Stimulated activated CD4-positive, alpha-beta T cell treated with anti-CD3 and anti-CD28 coated beads, Interleukin-1b, Interleukin-23, amount 100 ng/mL, for 1 hour (primary cell): Measurements from ENCODE around the gene CBLC.
"Not testable (repeated sequence)": the region's sequence is repeated elsewhere in the genome, so short reads cannot be mapped to it uniquely, and the experiment has no call there.

Experiments used
- DNase-seq, 2 donors: peaks; one replicate each; pipeline ENCODE4 v3.0.0-alpha.2; 2020; ENCODE audit warnings: low read depth in 2 of 2

The CBLC gene

DNA sequence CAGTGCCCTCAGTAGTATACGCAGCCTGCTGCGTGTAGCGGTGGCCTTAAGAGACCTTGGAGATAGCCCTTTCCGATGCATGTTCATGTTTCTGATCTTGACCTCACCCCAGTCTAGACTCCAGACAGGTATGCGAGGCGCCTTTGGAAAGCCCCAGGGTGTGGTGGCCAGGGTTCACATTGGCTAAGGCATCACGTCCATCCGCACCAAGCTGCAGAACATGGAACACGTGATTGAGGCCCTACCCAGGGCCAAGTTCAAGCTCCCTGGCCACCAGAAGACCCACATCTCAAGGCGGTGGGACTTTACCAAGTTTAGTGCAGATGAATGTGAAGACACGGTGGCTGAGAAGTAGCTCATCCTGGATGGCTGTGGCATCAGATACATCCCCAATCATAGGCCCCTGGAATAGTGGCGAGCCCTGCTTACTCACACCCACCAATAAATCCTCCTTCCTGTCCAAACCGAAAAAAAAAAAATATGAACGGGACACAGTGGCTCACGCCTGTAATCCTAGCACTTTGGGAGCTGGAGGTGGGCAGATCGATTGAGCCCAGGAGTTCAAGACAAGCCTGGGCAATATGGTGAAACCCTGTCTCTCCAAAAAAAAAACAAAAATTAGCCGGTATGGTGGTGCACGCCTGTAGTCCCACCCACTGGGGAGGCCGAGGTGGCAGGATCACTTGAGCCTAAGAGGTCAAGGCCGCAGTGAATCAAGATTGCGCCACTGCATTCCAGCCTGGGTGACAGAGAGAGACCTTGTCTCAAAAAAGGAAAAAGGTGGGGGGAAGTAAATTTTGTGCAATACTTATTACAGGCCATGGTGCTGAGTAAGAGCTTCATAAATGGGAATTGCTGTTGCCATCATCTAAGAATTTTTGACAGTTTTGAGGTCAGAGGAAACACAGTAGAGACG, 12.4 kb upstream of the CBLC start:
- no peak for DNase-seq

DNA sequence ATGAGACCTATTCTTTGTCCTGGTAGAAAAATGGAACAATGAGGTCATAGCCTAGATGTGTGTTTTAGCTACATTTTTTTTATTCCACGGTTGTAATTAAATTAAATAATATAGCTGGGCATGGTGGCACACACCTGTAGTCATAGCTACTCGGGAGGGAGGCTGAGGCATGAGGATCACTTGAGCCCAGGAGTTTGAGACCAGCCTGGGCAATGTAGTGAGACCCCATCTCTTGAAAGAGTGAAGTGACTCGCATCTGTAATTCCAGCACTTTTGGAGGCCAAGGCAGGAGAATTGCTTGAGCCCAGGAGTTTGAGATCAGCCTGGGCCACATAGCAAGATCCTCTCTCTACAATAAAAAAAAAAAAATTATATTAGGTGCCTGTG, 11.7 kb upstream of the CBLC start:
- DNase-seq, result no peak

DNA sequence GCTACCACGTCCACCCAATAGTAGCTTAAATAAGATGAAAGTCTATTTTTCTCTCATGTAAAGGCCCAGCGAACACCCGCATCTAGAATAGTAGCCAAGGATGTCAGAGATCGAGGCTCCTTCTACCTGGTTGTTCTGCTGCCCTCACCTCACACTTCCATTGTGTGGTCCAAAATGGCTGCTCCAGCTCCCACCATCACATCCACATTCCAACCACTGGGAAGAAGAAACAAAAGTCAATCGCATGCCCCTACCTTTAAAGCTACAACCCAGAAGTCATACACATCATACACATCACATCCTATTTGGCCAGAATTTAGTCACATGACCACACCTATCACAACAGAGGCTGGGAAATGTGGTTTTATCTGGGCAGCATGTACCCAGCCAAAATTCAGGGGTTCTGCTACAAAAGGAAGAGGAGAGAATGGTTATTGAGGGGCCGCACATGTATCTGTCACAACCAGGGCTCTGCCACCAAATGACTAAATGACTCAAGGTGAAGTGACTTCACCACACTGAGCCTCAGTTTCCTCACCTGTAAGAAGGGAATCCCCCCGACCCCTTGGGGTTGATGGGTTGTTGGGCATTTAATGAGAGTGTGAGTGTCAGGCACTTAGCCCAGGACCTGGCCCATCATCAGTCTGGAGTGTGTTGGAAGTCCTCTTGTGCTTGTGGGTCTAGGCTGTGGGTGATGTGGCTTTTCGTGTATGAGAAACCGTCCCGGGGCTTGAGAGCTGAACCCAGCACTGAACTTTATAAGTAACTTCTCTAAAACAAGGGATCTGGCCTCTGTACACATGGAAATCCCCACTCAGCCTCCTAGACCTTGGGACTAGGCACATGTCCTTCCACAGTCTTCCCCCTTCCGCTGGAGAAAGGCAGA, 10.2 kb upstream of the CBLC start:
- no peak for DNase-seq

DNA sequence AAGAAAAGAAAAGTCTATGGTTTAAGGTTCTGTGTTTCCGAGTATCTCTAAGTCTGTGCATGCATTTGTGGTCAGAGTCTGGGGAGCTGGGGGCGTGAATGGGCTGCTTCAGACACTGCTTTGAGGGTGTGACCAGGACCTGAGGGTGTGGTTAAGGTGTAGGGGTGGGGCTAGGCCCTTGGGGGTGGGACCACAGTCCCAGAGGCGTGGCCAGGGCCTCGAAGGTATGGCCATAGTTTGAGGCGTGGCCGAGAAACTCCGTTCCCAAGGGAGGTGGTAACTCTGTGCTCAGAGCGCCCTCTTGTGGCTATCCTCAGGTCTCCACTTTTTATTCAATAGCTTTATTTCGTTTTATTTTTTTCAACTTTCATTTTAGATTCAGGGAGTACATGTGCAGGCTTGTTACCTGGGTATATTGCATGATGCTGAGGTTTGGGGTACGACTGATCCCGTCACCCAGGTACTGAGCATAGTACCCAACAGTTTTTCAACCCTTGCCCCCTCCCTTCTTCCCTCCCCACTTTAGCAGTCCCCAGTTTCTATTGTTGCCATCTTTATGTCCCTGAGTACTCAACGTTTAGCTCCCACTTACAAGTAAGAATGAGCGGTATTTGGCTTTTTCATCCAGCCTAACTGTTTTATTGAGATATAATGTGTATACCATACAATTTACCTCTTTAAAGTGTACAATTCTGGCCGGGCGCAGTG, 7.0 kb upstream of the CBLC start:
- peak; percentile 95 to 98 for DNase-seq

DNA sequence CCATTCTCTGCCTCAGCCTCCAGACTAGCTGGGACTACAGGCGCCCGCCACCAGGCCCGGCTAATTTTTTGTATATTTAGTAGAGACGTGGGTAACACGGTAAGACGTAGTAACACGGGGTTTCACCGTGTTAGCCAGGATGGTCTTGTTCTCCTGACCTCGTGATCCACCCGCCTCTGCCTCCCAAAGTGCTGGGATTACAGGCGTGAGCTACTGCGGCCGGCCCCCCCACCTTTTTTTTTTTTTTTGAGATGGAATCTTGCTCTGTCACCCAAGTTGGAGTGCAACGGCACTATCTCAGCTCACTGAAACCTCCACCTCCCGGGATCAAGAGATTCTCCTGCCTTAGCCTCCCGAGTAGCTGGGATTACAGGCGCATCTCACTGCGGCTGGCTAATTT, 5.5 kb upstream of the CBLC start:
- DNase-seq, result not testable (repeated sequence)

DNA sequence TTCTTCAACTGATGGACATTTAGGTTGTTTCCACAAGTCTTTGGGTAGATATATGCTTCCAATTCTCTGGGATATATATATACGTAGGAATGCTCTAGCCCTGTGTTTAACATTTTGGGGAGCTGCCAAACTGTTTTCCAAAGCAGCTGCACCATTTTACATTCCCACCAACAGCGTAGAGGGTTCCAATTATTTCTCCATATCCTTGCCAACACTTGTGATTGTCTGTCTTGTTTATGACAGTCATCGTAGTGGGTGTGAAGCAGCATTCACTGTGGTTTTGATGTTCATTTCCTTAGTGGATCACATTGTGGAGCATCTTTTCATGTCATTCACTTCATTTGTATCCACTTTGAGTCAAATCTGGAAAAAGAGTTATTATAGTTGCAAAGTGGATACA, 4.7 kb upstream of the CBLC start:
- no peak for DNase-seq

DNA sequence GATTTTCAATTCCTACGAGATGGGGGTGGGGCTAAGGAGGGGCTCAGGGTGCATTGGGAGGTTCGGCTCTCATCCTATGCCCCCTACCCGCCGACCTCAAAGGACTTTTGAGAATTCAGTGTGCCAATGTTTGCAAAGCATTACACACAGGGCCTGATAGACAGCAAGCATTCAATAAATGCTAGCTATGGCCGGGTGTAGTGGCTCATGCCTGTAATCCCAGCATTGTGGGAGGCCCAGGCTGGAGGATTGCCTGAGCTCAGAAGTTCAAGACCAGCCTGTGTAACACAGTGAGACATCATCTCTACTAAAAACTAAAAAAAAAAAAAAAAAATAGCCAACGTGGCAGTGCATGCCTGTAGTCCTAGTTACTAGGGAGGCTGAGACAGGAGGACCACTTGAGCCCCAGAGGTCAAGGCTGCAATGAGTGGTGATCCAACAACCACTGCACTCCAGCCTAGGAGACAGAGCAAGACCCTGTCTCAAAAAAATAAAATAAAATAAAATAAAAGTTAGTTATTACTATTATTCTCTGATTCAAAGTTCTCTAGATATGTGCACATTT, 1.9 kb upstream of the CBLC start:
- no peak for DNase-seq

DNA sequence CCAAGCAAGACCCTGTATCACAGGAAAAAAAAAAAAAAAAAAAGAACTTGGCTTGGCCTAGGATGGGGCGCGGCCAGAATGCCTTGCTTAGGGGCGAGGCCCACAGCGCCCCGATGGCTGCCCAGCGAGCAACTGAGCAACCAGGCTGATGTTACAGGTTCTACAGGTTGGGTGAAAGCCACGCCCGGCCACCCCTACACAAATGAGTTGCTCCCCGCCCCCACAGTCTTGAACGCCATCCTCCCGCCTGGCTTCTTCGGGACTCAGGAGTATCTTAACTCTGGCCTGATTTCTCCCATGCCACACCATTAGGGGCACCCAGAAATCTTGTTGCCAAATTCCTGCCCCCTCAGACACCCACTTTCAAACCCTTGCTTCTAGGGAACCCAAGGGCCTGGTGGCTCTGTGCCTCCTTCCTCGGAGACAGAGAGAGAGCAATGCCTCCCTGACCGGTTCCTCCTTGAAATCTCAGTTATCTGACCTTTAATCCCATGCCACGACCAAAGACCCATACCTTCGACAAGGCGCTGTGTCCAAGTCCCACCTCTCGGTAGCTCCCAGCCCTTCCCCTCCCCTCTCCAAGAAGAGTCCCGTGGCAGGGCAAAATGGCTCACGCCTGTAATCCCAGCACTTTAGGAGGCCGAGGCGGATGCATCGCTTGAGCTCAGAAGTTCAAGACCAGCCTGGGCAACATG, 1.1 kb upstream of the CBLC start:
- DNase-seq, result no peak

DNA sequence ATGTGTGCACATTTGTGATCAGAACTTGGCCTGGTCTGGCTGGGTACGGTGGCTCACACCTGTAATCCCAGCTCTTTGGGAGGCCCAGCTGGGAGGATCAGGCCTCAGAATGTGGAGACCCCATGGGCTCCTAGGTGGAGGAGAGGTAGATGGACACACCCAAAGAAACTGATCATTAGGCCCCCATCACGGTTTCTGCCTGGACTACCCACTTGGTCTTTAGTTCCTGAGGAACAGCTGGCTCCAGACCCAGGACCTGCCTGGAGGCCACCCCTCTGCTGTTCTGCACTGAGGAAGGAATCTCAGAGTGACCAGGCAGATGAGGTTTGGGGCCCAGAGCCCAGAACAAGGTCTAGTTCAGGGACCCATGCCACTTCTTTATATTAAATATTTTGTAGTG, 1.5 kb downstream of the CBLC start:
- DNase-seq, result no peak

DNA sequence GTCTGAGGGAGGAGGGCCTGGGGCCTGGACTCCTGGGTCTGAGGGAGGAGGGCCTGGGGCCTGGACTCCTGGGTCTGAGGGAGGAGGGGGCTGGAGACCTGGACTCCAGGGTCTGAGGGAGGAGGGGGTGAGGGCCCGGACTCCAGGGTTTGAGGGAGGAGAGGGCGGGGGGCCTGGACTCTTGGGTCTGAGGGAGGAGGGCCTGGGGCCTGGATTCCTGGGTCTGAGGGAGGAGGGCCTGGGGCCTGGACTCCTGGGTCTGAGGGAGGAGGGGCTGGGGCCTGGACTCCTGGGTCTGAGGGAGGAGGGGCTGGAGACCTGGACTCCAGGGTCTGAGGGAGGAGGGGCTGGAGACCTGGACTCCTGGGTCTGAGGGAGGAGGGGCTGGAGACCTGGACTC, 4.0 kb downstream of the CBLC start:
- DNase-seq, result not testable (repeated sequence)

DNA sequence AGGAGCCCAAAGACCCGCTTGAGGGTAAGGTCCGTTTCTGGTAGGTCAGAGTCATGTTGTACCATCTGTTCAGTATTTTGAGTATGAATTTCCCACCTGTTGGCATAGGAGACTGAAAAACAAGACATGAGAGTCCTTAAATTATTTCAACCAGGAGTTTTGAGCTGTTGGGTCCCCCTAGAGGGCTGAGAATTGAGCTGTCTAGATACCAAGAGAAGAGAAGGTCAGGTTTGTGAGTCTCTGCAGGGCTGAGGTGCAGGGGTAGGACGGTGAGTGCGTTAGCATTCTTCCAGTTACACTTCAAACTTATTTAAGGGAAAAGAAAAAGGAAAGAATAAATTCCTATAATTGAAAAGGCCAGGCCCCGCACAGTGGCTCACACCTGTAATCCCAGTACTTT, 5.0 kb downstream of the CBLC start:
- DNase-seq, result no peak

DNA sequence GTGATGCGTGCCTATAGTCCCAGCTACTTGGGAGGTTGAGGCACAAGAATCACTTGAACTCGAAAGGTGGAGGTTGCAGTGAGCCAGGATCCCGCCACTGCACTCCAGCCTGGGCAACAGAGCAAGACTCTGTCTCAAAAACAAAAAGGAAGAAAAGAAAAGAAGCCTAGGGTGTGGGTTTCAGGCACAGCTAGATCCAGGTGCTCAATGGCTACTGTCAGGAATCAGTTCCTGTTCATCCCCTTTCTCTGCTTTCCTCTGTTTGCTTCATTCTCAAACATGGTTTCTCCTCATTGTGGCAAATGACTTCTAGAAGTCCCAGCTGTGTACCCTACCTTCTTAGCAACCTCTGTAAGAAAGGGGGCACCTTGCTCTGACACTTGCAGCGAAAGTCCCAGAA, 5.9 kb downstream of the CBLC start:
- no peak for DNase-seq

DNA sequence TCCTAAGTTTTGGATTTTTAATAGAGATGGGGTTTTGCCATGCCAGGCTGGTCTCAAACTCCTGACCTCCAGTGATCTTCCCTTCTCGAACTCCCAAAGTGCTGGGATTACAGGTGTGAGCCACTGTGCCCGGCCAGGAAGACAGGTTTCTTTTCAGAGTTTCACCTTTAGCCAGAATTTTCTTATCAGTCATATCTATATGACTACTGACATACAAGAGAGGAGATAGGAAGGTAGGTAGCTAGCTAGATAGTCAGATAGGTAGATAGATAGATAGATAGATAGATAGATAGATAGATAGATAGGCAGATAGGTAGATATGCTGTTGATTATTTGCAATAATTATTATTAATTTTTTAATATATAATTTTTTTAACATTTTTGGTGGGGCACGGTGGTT, 7.6 kb downstream of the CBLC start:
- no peak for DNase-seq

DNA sequence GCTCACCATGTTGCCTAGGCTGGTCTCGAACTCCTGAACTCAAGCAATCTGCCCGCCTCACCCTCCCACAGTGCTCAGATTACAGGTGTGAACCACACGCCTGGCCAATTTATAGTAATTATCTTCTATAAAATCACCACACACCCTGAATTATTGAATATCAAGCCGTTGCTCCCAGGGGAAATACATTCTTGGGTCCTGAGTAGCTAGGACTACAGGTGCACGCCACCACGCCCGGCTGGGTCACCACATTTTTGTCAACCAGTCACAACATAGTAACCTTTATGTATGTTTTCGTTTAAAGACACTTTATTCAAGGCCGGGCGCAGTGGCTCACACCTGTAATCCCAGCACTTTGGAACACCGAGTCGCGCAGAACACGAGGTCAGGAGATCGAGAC, 8.3 kb downstream of the CBLC start:
- no peak for DNase-seq

DNA sequence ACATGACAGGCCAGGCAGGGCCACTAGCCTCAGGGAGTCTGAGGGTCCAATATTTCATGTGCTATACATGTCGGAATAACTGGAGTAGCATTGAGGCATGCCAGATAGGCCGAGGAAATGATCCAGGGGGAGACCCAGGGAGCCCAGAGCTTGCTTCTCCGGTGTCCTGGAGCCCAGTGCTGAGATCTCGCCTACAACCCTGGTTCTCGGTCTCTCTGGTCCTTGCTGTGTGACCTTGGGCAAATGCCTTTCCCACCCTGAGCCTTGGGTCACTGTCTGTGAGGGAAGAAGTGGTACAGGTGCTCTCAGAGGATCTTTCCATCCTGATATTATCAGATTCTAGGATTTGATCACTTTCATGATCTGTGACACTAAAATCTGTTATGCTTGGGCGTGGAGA, 11.3 kb downstream of the CBLC start:
- no peak for DNase-seq

DNA sequence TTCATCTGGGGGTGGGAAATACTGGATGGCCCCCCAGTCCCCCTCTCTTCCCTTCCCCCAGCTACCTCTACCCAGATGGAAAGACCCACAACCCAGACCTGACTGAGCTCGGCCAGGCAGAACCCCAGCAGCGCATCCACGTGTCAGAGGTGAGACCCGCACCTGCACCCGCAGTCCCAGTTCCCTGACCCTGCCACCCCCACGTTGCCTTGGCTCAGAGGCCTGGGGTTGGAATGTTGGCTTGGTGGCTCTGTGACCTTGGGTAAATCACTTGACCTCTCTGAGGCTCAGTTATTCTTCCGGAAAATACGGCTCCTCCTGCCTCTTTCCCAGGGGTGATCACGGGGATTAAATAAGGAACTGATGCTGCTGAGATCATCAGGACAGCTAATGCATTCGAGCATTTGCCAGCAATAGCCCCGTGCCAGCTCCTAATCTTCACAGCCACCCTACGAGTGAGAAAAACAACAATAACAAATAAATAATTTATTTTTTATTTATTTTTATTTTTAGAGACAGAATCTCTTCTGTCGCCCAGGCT, 12.3 kb downstream of the CBLC start:
- no peak for DNase-seq

DNA sequence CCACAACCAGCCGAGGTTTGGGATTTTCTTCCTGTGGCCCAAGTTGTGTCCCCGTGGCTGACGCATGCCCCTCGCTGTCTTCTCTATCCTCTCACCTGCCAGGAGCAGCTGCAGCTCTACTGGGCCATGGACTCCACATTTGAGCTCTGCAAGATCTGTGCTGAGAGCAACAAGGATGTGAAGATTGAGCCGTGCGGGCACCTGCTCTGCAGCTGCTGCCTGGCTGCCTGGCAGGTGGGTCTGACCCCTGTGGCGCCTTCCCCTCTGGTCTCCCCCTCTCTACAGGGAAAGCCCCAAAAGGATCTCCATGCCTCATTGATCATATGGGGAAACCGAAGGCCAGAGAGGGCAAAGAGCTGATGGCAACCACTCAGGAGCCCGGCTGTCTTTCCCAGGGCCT, 14.6 kb downstream of the CBLC start:
- DNase-seq, result no peak

DNA sequence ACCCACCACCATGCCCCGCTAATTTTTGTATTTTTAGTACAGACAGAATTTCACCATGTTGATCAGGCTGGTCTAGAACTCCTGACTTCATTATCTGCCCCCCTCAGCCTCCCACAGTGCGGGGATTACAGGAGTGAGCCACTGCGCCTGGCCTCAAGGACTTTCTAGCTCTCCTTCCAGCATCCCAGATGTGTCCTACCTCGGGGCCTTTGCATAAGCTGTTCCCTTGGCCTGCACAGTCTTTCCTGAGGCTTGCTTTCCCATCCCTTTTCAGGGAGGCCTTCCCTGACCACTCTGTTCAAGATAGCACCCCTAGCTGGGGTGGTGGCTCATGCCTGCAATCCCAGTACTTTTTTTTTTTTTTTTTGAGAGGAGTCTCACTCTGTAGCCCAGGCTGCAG, 16.9 kb downstream of the CBLC start:
- no peak for DNase-seq

DNA sequence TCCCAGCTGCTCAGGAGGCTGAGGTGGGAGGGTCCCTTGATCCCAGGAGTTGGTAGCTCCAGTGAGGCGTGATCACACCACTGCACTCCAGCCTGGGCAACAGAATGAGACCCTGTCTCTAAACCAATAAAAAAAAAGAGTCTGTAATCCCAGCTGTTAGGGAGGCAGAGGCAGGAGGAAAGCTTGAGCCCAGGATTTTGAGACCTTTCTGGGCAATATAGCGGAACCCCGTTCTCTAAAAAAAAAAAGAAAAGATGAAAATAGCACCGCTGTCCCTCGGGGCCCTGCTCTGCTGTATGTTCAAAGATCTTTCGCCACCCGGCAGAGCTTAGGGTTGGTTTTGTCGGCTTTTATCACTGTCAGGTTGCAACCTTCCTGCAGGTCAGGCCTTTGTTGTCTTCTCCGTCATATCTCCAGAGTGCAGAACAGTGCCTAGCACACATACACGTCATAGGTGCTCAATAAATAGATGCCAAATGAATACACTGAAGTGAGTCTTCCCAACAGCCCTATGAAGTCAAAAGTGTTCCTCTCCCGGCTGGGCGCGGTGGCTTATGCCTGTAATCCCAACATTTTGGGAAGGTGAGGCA, 17.8 kb downstream of the CBLC start:
- DNase-seq, result no peak

DNA sequence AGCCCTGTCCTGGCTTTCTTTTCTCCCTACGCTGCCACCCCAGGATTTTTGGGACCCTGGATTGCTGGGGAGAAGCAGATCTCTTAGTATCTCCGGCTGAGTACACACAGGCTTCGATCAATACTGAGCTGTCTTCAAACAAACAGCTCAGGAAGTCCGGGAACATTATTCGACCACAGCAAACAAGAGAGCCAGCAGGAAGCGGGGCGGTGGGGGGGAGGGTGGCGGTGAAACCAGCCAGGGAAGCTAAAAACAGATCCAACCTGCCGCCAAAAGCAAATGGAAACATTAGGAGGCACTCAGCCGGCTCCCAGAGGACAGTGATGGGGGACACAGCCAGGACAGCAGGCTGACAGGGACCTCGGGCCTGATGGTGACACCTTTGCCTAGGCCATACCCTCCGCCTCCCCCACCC, 19.0 kb downstream of the CBLC start:
- DNase-seq, result no peak
